C4-2B (cell line): ENCODE results near the gene GTPBP4.

Source experiments
- CTCF ChIP-seq: fragments of 450-650 bp; conservative IDR thresholded peaks from 2 replicates; pipeline ENCODE4 v1.5.1; 2017; ENCODE audit warnings: mild to moderate bottlenecking
- ZFX ChIP-seq: fragments of 450-650 bp; IDR thresholded peaks from 2 replicates; pipeline ENCODE4 v1.6.1; 2017

- TF ChIP-seq CTCF (no peak), ZFX (no peak)
These were observed 57.2 kb downstream of the GTPBP4 start for GRCh38 chr10:1045415-1045814.
